ENCODE results near the gene EVX1.

The EVX1 gene

GRCh38 chr7:27211084-27211446, 31.5 kb upstream of the EVX1 start:
- Histone ChIP-seq H3K4me2 (ENCODE audit: low read length) (no peak overlapping the region), H3K4me3 (ENCODE audit: low read depth, low read length, poor library complexity, severe bottlenecking) (no peak overlapping the region), H3K9me3 (ENCODE audit: low read length) (no peaks in the 10 kb centered on the region), H3K36me3 (ENCODE audit: insufficient read depth, low read length) (no peaks in the 10 kb centered on the region), H2AFZ (ENCODE audit: low read length) (no peak overlapping the region), H3K9ac (ENCODE audit: low read length) (no peak overlapping the region), H3F3A (ENCODE audit: insufficient read depth, low read length) (no peaks in the 10 kb centered on the region), H3K4me1 (ENCODE audit: insufficient read depth, low read length, severe bottlenecking) (no peaks in the 10 kb centered on the region), H3K9me2 (ENCODE audit: low read depth, low read length) (no peaks in the 10 kb centered on the region), H3K27me3 (ENCODE audit: insufficient read depth, low read length) (peaks cover 11% of the 10 kb centered on the region), H3K27ac (ENCODE audit: low read depth, low read length, poor library complexity, severe bottlenecking) (no peak overlapping the region), H3K79me2 (ENCODE audit: insufficient read depth, low read length) (no peaks in the 10 kb centered on the region), H4K20me1 (ENCODE audit: insufficient read depth, low read length) (no peaks in the 10 kb centered on the region)
- TF ChIP-seq CTCF (IDR thresholded peaks at IDR 0.05; ENCODE audit: low read length): no peak
- no peak for TF ChIP-seq EZH2 (IDR thresholded peaks at IDR 0.05; ENCODE audit: borderline replicate concordance, low read length)

- no peaks in the 10 kb centered on the region for H3K36me3 ChIP-seq (ENCODE audit: insufficient read depth, low read length)
- H3K9me2 ChIP-seq (ENCODE audit: low read depth, low read length): no peaks in the 10 kb centered on the region
- no peak overlapping the region for H2AFZ ChIP-seq (ENCODE audit: low read length)
- no peak for TF ChIP-seq CTCF (IDR thresholded peaks at IDR 0.05; ENCODE audit: low read length)
- TF ChIP-seq EZH2 (IDR thresholded peaks at IDR 0.05; ENCODE audit: borderline replicate concordance, low read length): no peak
- H3K27me3 ChIP-seq (ENCODE audit: insufficient read depth, low read length): peaks cover 11% of the 10 kb centered on the region
- no peak overlapping the region for H3K4me3 ChIP-seq (ENCODE audit: low read depth, low read length, poor library complexity, severe bottlenecking)
- H3K79me2 ChIP-seq (ENCODE audit: insufficient read depth, low read length): no peaks in the 10 kb centered on the region
- H3K4me2 ChIP-seq (ENCODE audit: low read length): no peak overlapping the region
- no peaks in the 10 kb centered on the region for H4K20me1 ChIP-seq (ENCODE audit: insufficient read depth, low read length)
- H3F3A ChIP-seq (ENCODE audit: insufficient read depth, low read length): no peaks in the 10 kb centered on the region
- H3K27ac ChIP-seq (ENCODE audit: low read depth, low read length, poor library complexity, severe bottlenecking): no peak overlapping the region
- H3K9me3 ChIP-seq (ENCODE audit: low read length): no peaks in the 10 kb centered on the region
- H3K9ac ChIP-seq (ENCODE audit: low read length): no peak overlapping the region
- H3K4me1 ChIP-seq (ENCODE audit: insufficient read depth, low read length, severe bottlenecking): no peaks in the 10 kb centered on the region
Observed at GRCh38 chr7:27211764-27212204, 30.8 kb upstream of the EVX1 start.

- no peaks in the 10 kb centered on the region for H4K20me1 ChIP-seq (ENCODE audit: insufficient read depth, low read length)
- H3K4me3 ChIP-seq (ENCODE audit: low read depth, low read length, poor library complexity, severe bottlenecking): no peak overlapping the region
- TF ChIP-seq EZH2 (IDR thresholded peaks at IDR 0.05; ENCODE audit: borderline replicate concordance, low read length) (no peak), CTCF (IDR thresholded peaks at IDR 0.05; ENCODE audit: low read length) (no peak)
- no peaks in the 10 kb centered on the region for H3K79me2 ChIP-seq (ENCODE audit: insufficient read depth, low read length)
- no peaks in the 10 kb centered on the region for H3K36me3 ChIP-seq (ENCODE audit: insufficient read depth, low read length)
- no peak overlapping the region for H3K9ac ChIP-seq (ENCODE audit: low read length)
- H3K27ac ChIP-seq (ENCODE audit: low read depth, low read length, poor library complexity, severe bottlenecking): no peak overlapping the region
- H3K27me3 ChIP-seq (ENCODE audit: insufficient read depth, low read length): peaks cover 11% of the 10 kb centered on the region
- no peaks in the 10 kb centered on the region for H3K4me1 ChIP-seq (ENCODE audit: insufficient read depth, low read length, severe bottlenecking)
- H3F3A ChIP-seq (ENCODE audit: insufficient read depth, low read length): no peaks in the 10 kb centered on the region
- no peaks in the 10 kb centered on the region for H3K9me3 ChIP-seq (ENCODE audit: low read length)
- no peaks in the 10 kb centered on the region for H3K9me2 ChIP-seq (ENCODE audit: low read depth, low read length)
- no peak overlapping the region for H2AFZ ChIP-seq (ENCODE audit: low read length)
- H3K4me2 ChIP-seq (ENCODE audit: low read length): no peak overlapping the region
Observed at GRCh38 chr7:27212497-27213432, 29.8 kb upstream of the EVX1 start.
